Psoas muscle (tissue), 8 donors: Measurements from ENCODE around the gene FUCA1. TPM values are rescaled to one million over a fixed set of nuclear protein-coding genes. Genes with fewer than 3 reads are reported as not detected.
"Not testable (repeated sequence)": the region's sequence is repeated elsewhere in the genome, so short reads cannot be mapped to it uniquely, and the experiment has no call there.

ENCODE experiments used
- ATAC-seq, 4 donors: fragments of 200-7000 bp; cut with Tn5 transposase; one replicate each; pipeline ENCODE4 v1.9.1; 2020; ENCODE audit warnings: moderate library complexity in 3 of 4, mild to moderate bottlenecking in 2 of 4
- DNase-seq, 2 donors: peaks; one replicate each; pipeline ENCODE4 v3.0.0-alpha.2; 2020
- H3K27ac ChIP-seq: fragments of 200-600 bp; one replicate; pipeline ENCODE4 v1.8.0; 2022
- H3K27me3 ChIP-seq, 3 donors: fragments of 200-600 bp in 1 of 3; one replicate each; pipeline versions ENCODE4 v1.6.1 to v1.8.0; 2013 to 2022; ENCODE audit warnings: low read length in 2 of 3, mild to moderate bottlenecking in 2 of 3, moderate library complexity in 1 of 3; ENCODE audit not compliant: insufficient read depth in 3 of 3
- H3K36me3 ChIP-seq, 2 donors: fragments of 200-600 bp in 1 of 2; one replicate each; pipeline versions ENCODE4 v1.6.1 to v1.8.0; 2013 to 2022; ENCODE audit warnings: low read depth in 1 of 2, mild to moderate bottlenecking in 1 of 2, moderate library complexity in 1 of 2; ENCODE audit not compliant: insufficient read depth in 1 of 2
- H3K4me1 ChIP-seq: fragments of 200-600 bp; one replicate; pipeline ENCODE4 v1.8.0; 2022
- H3K4me3 ChIP-seq: fragments of 200-600 bp; one replicate; pipeline ENCODE4 v1.8.0; 2022; ENCODE audit warnings: mild to moderate bottlenecking
- H3K9me3 ChIP-seq: fragments of 200-600 bp; one replicate; pipeline ENCODE4 v1.8.0; 2022
- CTCF ChIP-seq: fragments of 200-600 bp; IDR thresholded peaks from one replicate; pipeline ENCODE4 v1.8.0; 2022; ENCODE audit warnings: antibody characterized with exemption
- WGBS, 3 donors: extraction: QIAGEN DNeasy Blood & Tissue Kit; methylation state at CpG; one replicate each; pipeline versions ENCODE4 v1.1.6 to v1.1.7; 2013; 5-methylcytosine and 5-hydroxymethylcytosine counted together
- intact Hi-C, 2 donors: fragments of 100-400 bp; cut with DNase I; formaldehyde crosslinking; loops; one replicate each; pipeline versions ENCODE4 v1.11.0 to v1.14.2; 2022
- polyA plus RNA-seq, 3 donors: library from polyadenylated mRNA; stranded (reverse); fragments of 200-250 nt; gene quantifications; one replicate each; pipeline ENCODE4 v1.2.3, GENCODE V29; 2013
- total RNA-seq, 4 donors: library from RNA; stranded (reverse); fragmentation: NEBNext Ultra II Directional in 2 of 4; extraction: Animal tissue kit (Norgen Biotek cat#: 25700) in 2 of 4; gene quantifications; one replicate each; pipeline versions ENCODE4 v1.2.1 to v1.2.4, GENCODE V29; 2021 to 2023
- donor health status: healthy with polysubstance abuse.
- donor health status: DM: no; HTN: no; CAD: no; lungs with moderate emphysema.
- donor health status: Bipolar disorder and iron deficiency.
- donor health status: healthy.
- donor health status: DM: yes; HTN: yes; CAD: no.
- donor health status: DM: no; HTN: no; CAD: no.
- donor health status: DM: no; HTN: no; CAD: no.
- donor health status: DM: yes; HTN: yes; CAD: no.

The FUCA1 gene
- total and polyA plus RNA-seq, 7 donors = 5.9 to 17.3 (median 9.2) TPM

GRCh38 chr1:23805025-23805424 lies 63.1 kb downstream of the FUCA1 start:
- intact Hi-C loops = loop anchor here in 1 of 2 donors (2.0 kb wide), 1 partner anchor 52 kb away; no protein-coding TSS in a partner anchor
- TF ChIP-seq CTCF = no peak
- no peak for ATAC-seq
- H3K9me3 ChIP-seq = no peaks in the 10 kb centered on the region
- H3K27ac ChIP-seq = no peak overlapping the region
- H3K4me1 ChIP-seq = no peaks in the 10 kb centered on the region
- peaks cover 0 to 56% of the 10 kb centered on the region in 2 donors for H3K36me3 ChIP-seq
- H3K4me3 ChIP-seq = no peak overlapping the region
- DNase-seq = no peak
- H3K27me3 ChIP-seq = no peaks in the 10 kb centered on the region
- WGBS, 3 donors = 94 to 98% (median 98%) methylated on average over 2 of the region's 2 CpGs

- DNase-seq = no peak
- H3K4me3 ChIP-seq = no peak overlapping the region
- H3K27me3 ChIP-seq = no peaks in the 10 kb centered on the region
- no peak for TF ChIP-seq CTCF
- peaks cover 0 to 56% of the 10 kb centered on the region in 2 donors for H3K36me3 ChIP-seq
- WGBS, 3 donors = 67 to 76% (median 69%) methylated on average over 7 of the region's 7 CpGs
- no peak for ATAC-seq
- intact Hi-C loops = loop anchor here in 1 of 2 donors (2.0 kb wide), 1 partner anchor 52 kb away; no protein-coding TSS in a partner anchor
- no peaks in the 10 kb centered on the region for H3K9me3 ChIP-seq
- H3K27ac ChIP-seq = no peak overlapping the region
- peaks cover 7% of the 10 kb centered on the region for H3K4me1 ChIP-seq
These were observed 63.8 kb downstream of the FUCA1 start for GRCh38 chr1:23804183-23804835.

GRCh38 chr1:23803674-23804073 lies 64.4 kb downstream of the FUCA1 start:
- H3K27me3 ChIP-seq = no peaks in the 10 kb centered on the region
- ATAC-seq (no peak), DNase-seq (no peak)
- 87 to 90% (median 89%) methylated on average over 5 of the region's 5 CpGs for WGBS, 3 donors
- H3K9me3 ChIP-seq = no peaks in the 10 kb centered on the region
- H3K4me3 ChIP-seq = no peak overlapping the region
- TF ChIP-seq CTCF = no peak
- H3K27ac ChIP-seq = no peak overlapping the region
- intact Hi-C loops = loop anchor here in 1 of 2 donors (2.0 kb wide), 1 partner anchor 53 kb away; no protein-coding TSS in a partner anchor
- H3K36me3 ChIP-seq = peaks cover 0 to 56% of the 10 kb centered on the region in 2 donors
- peaks cover 13% of the 10 kb centered on the region for H3K4me1 ChIP-seq

GRCh38 chr1:23802809-23803342 lies 65.2 kb downstream of the FUCA1 start:
- H3K9me3 ChIP-seq, intact Hi-C loops, DNase-seq, H3K4me3 ChIP-seq, H3K27me3 ChIP-seq, ATAC-seq, H3K27ac ChIP-seq: not testable (repeated sequence)
- Histone ChIP-seq H3K4me1 (peaks cover 13% of the 10 kb centered on the region), H3K36me3 (peaks cover 0 to 57% of the 10 kb centered on the region in 2 donors)
- WGBS, 3 donors = 91 to 93% (median 91%) methylated on average over 7 of the region's 7 CpGs

GRCh38 chr1:23801876-23802275 lies 66.2 kb downstream of the FUCA1 start:
- intact Hi-C loops = no loop called here
- peaks cover 0 to 54% of the 10 kb centered on the region in 2 donors for H3K36me3 ChIP-seq
- 51 to 54% (median 52%) methylated on average over 10 of the region's 10 CpGs for WGBS, 3 donors
- no peak for ATAC-seq
- H3K4me1 ChIP-seq = peaks cover 13% of the 10 kb centered on the region
- no peaks in the 10 kb centered on the region for H3K9me3 ChIP-seq
- DNase-seq = no peak
- H3K27me3 ChIP-seq = no peaks in the 10 kb centered on the region
- H3K4me3 ChIP-seq = peak overlapping the region; percentile 97
- no peak for TF ChIP-seq CTCF
- peak overlapping the region; percentile 98 for H3K27ac ChIP-seq
